ENCODE data around the gene GALNT2.

Gene GALNT2

DNA sequence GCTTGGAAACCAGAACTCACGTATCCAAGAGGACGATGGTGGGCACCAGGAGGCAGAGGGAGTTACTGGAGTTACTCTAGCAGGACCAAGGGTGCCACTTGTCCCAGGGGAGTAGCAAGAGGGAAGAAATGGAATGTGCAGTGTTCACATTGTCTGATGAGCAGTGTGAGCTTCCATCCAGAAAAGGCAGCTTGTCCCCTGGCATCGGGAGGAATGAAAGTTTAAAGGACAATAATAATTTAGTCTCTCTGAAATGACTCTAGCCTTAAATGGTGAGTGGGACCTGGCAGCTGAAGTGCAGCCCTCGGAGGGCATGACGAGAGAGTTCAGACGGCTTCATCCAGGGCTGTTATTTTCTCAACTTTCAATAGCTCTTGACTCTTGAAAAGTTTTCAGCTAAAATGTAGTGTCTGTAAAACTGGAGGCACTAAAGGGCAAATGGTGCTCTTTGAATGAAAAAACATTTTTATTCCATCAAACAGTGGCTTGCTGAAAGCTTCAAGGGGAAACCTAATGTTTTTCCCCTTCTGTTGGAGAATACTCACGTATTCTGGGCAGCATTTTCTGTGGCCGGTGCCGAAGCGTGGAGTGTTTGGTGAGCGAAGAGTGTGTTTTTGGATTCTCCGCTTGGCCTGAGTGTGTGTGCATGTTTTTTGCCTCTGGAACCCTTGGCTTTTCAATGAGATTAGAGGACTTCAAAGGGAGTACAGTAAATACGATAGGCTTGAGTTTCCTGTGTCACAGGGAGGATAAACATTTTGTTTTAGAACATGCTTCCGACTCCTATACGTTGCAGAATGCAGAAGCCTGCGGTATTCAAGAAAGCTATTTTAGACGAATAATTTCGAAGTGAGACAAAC lies 157.3 kb downstream of the GALNT2 start:
- Histone ChIP-seq H3K4me1 (ENCODE audit: control insufficient read depth, insufficient read depth, low read length) (peaks cover 33% of the 10 kb centered on the region), H3K27me3 (replicated peaks; ENCODE audit: control insufficient read depth, insufficient read depth, low read length) (no peaks in the 10 kb centered on the region), H3K9ac (ENCODE audit: low read length) (no peak overlapping the region), H3K4me3 (ENCODE audit: low read length) (no peak overlapping the region), H3K9me3 (ENCODE audit: control insufficient read depth, low read length) (no peaks in the 10 kb centered on the region), H3K36me3 (ENCODE audit: control insufficient read depth, insufficient read depth, low read length, severe bottlenecking) (no peaks in the 10 kb centered on the region)
- DNase-seq (ENCODE audit: low read depth), result no peak

DNA sequence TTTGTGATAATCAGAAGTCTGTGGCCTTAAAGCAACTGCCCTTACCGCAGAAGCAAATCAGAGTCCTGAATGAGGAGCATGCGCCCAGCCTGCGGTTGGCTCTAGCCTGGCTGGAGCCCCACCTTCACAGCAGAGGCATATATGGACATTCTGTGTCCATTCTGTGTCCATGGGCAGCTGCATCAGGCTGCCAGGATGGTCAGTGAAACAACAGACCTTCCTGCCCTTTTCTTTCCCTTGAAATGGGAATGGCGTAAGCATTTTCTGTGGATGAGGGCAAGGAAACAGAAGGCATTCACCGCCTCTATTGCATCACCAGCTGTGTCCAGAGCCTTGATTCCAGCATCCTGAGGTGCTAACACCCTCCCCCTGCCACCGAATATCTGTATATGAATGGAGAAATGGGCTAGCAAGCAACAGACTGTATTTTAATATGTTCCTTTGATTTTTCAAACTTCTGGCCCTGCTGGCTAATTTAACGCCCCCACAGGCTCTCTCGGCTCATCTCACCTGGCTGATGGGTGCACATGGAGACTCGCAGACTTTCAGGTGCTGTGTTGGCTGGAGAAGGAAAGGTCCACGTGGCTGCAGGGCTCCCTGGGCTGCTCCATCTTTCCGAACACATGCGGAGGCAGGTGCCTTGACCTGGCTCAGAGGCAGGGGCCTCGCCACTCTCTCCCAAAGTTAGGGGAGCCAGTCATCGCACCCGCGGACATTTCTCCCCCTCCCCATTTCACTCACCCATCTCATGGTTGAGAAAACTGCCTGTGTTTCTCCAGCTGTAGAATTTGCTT lies 159.2 kb downstream of the GALNT2 start:
- H3K9ac ChIP-seq (ENCODE audit: low read length), result no peak overlapping the region
- H3K4me3 ChIP-seq (ENCODE audit: low read length), result no peak overlapping the region
- no peaks in the 10 kb centered on the region for H3K27me3 ChIP-seq (replicated peaks; ENCODE audit: control insufficient read depth, insufficient read depth, low read length)
- no peaks in the 10 kb centered on the region for H3K9me3 ChIP-seq (ENCODE audit: control insufficient read depth, low read length)
- DNase-seq (ENCODE audit: low read depth), result no peak
- H3K36me3 ChIP-seq (ENCODE audit: control insufficient read depth, insufficient read depth, low read length, severe bottlenecking), result no peaks in the 10 kb centered on the region
- H3K4me1 ChIP-seq (ENCODE audit: control insufficient read depth, insufficient read depth, low read length), result peaks cover 31% of the 10 kb centered on the region

DNA sequence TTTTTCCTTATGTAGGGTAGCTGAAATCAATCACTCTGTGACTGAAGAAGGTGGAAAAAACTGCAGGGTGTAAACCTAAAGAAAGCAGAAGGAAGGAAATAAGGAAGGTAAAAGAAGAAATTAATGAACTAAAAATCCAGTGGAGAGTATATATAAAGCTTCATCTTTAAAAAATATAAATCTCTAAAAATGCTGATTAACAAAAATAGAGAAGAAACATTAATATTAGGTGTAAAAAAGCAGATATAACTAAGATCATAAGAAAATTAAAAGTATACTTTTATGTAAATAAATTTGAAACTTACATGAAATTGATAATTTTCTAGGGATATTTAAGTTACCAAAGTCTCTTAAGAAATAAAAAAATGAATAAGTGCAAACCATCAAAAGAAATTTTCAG lies 159.8 kb downstream of the GALNT2 start:
- Histone ChIP-seq H3K4me1 (ENCODE audit: control insufficient read depth, insufficient read depth, low read length) (peaks cover 37% of the 10 kb centered on the region), H3K9ac (ENCODE audit: low read length) (no peak overlapping the region), H3K36me3 (ENCODE audit: control insufficient read depth, insufficient read depth, low read length, severe bottlenecking) (no peaks in the 10 kb centered on the region), H3K9me3 (ENCODE audit: control insufficient read depth, low read length) (no peaks in the 10 kb centered on the region), H3K4me3 (ENCODE audit: low read length) (no peak overlapping the region), H3K27me3 (replicated peaks; ENCODE audit: control insufficient read depth, insufficient read depth, low read length) (no peaks in the 10 kb centered on the region)
- DNase-seq (ENCODE audit: low read depth), result no peak

DNA sequence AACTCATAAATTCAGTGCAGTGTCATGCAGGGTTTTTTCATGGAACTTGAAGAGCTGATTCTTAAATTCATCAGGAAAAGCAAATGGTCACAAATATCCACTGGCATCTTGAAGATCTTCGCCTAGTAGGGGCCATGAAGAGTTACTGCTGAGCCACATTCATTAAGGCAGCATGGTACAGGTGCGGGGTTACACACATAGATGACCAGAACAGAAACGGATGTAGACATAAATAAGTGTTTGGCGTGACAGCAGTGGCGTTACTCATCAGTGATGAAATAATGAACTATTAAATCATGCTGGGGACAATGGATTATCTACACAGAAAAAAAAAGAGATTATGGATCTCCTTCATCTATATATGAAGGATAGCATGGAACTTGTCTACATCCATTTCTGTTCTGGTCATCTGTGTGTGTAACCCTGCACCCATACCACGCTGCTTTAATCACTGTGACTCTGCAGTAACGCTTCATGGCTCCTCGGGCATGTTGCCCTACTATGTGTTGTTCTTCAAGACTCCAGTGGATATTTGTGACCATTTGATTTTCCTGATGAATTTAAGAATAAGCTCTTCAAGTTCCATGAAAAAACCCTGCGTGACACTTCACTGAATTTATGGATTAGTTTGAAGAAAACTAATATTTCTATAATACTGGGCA lies 161.3 kb downstream of the GALNT2 start:
- no peaks in the 10 kb centered on the region for H3K36me3 ChIP-seq (ENCODE audit: control insufficient read depth, insufficient read depth, low read length, severe bottlenecking)
- no peaks in the 10 kb centered on the region for H3K27me3 ChIP-seq (replicated peaks; ENCODE audit: control insufficient read depth, insufficient read depth, low read length)
- H3K4me3 ChIP-seq (ENCODE audit: low read length), result no peak overlapping the region
- H3K9me3 ChIP-seq (ENCODE audit: control insufficient read depth, low read length), result no peaks in the 10 kb centered on the region
- DNase-seq (ENCODE audit: low read depth), result no peak
- peaks cover 37% of the 10 kb centered on the region for H3K4me1 ChIP-seq (ENCODE audit: control insufficient read depth, insufficient read depth, low read length)
- no peak overlapping the region for H3K9ac ChIP-seq (ENCODE audit: low read length)

DNA sequence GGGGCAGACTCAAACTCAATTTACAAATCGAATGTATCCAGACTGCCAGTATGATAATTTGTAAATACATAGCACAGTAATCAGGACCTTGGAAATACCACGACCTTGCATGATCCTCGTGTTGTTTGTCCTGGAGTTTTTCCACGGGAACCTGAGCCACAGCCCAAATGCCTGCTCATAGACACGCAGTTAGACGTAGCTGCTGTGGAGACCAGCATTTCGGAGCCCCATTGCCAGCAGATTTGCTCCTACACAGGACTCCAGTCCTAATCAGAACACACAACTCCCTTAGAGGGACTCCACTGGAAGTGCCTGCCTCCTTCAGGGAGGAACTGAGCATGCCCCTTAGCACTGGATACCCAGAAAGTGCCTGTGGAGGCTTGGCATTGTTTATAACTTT lies 163.2 kb downstream of the GALNT2 start:
- no peak for DNase-seq (ENCODE audit: low read depth)
- Histone ChIP-seq H3K36me3 (ENCODE audit: control insufficient read depth, insufficient read depth, low read length, severe bottlenecking) (no peaks in the 10 kb centered on the region), H3K9ac (ENCODE audit: low read length) (no peak overlapping the region), H3K4me3 (ENCODE audit: low read length) (no peak overlapping the region), H3K4me1 (ENCODE audit: control insufficient read depth, insufficient read depth, low read length) (peaks cover 37% of the 10 kb centered on the region), H3K27me3 (replicated peaks; ENCODE audit: control insufficient read depth, insufficient read depth, low read length) (no peaks in the 10 kb centered on the region), H3K9me3 (ENCODE audit: control insufficient read depth, low read length) (no peaks in the 10 kb centered on the region)

DNA sequence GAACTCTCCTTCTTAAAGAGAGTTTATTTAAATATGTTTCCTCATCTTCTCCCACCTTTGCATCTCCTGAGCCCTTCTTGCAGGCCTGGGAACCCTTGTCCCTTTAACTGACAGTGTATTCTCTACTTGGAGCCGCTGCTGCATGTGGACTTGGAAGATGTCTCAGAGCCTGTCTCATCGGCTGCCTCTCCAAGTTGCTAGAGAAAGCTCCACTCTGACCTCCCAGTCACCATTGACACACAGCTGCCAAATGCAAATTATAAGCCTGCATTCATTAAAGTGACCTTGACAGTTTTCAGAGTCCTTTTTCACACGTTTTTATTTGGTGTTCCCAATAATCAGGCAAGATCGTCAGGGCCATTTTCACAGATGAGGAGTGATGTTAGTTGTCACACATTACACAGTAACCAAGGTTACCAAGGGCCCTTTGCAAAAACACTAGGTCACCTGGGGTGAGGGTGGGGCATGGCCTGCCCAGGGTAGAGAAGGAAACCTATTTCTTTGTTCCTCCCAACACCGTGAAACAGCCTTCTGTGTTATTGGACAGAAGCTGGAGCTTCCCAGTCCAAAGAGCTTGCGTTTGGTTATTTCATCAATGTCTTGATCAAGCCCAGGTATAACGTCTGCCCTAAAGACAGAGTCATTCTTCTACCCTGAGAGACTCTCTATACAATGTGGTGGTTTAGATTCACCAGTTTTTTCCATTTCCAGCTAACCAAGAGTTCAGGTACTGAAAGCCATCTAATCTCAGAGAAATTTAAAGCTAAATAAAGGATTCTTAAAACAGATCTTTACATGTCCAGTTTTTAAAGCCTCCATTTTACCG lies 164.1 kb downstream of the GALNT2 start:
- H3K36me3 ChIP-seq (ENCODE audit: control insufficient read depth, insufficient read depth, low read length, severe bottlenecking), result peaks cover 5% of the 10 kb centered on the region
- no peaks in the 10 kb centered on the region for H3K9me3 ChIP-seq (ENCODE audit: control insufficient read depth, low read length)
- no peaks in the 10 kb centered on the region for H3K27me3 ChIP-seq (replicated peaks; ENCODE audit: control insufficient read depth, insufficient read depth, low read length)
- H3K4me1 ChIP-seq (ENCODE audit: control insufficient read depth, insufficient read depth, low read length), result peaks cover 32% of the 10 kb centered on the region
- H3K4me3 ChIP-seq (ENCODE audit: low read length), result peak overlapping the region; percentile 74
- H3K9ac ChIP-seq (ENCODE audit: low read length), result peak overlapping the region; percentile 83
- DNase-seq (ENCODE audit: low read depth), result no peak

DNA sequence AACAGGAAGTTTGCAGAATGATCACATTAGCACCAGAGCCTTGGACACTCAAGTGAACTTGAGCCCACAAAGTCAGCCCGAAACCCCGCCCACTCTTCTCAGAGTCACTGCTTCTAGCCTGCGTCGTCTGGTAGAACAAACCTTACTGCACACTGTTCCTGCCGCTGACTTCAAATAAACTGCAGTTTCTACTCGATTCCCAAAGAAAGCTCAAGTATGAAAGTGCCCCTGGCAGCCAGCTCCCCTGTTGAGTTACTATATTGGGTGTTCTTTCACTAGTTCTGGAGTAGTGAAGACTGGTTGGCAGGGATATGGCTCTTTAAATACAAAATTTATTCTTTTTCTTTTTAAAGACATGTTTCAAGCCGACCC lies 164.7 kb downstream of the GALNT2 start:
- H3K27me3 ChIP-seq (replicated peaks; ENCODE audit: control insufficient read depth, insufficient read depth, low read length), result no peaks in the 10 kb centered on the region
- no peaks in the 10 kb centered on the region for H3K9me3 ChIP-seq (ENCODE audit: control insufficient read depth, low read length)
- peak overlapping the region; percentile 74 for H3K4me3 ChIP-seq (ENCODE audit: low read length)
- H3K9ac ChIP-seq (ENCODE audit: low read length), result peak overlapping the region; percentile 83
- H3K4me1 ChIP-seq (ENCODE audit: control insufficient read depth, insufficient read depth, low read length), result peaks cover 36% of the 10 kb centered on the region
- H3K36me3 ChIP-seq (ENCODE audit: control insufficient read depth, insufficient read depth, low read length, severe bottlenecking), result peaks cover 11% of the 10 kb centered on the region
- DNase-seq (ENCODE audit: low read depth), result peak; percentile 64

DNA sequence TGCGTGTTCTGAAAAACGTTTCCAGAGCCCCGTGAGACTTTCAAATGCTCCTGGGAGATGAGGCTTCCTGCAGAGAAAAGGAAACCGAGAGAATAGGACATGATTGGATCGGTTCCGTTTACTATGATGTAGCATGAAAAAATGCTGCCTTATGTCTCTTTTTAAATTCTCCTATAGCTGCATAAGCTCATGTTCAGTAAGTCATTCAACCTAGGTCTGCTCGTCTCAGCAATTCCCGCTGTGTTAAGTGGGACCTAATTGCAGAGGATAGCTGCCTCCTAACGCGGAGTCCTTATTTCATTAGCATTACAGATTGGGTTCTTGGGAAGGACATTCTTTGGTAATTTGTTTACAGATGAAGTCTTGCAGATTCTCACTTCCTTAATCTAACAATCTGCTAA lies 165.3 kb downstream of the GALNT2 start:
- peak overlapping the region; percentile 74 for H3K4me3 ChIP-seq (ENCODE audit: low read length)
- H3K4me1 ChIP-seq (ENCODE audit: control insufficient read depth, insufficient read depth, low read length), result peaks cover 42% of the 10 kb centered on the region
- peaks cover 14% of the 10 kb centered on the region for H3K36me3 ChIP-seq (ENCODE audit: control insufficient read depth, insufficient read depth, low read length, severe bottlenecking)
- DNase-seq (ENCODE audit: low read depth), result peak; percentile 25
- peak overlapping the region; percentile 83 for H3K9ac ChIP-seq (ENCODE audit: low read length)
- no peaks in the 10 kb centered on the region for H3K27me3 ChIP-seq (replicated peaks; ENCODE audit: control insufficient read depth, insufficient read depth, low read length)
- no peaks in the 10 kb centered on the region for H3K9me3 ChIP-seq (ENCODE audit: control insufficient read depth, low read length)

DNA sequence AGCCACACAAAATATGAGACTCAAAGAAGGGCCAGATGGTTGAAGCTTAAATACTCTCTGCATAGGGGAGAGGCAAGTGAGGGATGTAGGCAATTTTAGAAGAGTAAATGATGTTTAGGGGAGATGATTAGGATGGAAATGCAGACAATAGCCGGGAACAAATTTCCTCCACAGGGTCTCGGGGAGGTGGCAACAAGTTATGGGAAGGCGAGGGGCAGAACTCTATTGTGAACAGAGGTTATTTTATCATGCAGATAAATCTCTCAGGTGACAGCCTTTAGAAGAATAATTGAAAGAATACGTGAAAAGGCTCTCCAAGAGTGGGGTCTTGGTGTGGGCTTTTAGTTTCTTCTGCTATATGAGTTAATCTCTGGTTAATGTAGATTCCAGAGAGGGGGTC lies 166.7 kb downstream of the GALNT2 start:
- H3K9me3 ChIP-seq (ENCODE audit: control insufficient read depth, low read length), result no peaks in the 10 kb centered on the region
- H3K4me1 ChIP-seq (ENCODE audit: control insufficient read depth, insufficient read depth, low read length), result peaks cover 46% of the 10 kb centered on the region
- H3K36me3 ChIP-seq (ENCODE audit: control insufficient read depth, insufficient read depth, low read length, severe bottlenecking), result peaks cover 26% of the 10 kb centered on the region
- H3K9ac ChIP-seq (ENCODE audit: low read length), result no peak overlapping the region
- H3K4me3 ChIP-seq (ENCODE audit: low read length), result no peak overlapping the region
- no peak for DNase-seq (ENCODE audit: low read depth)
- no peaks in the 10 kb centered on the region for H3K27me3 ChIP-seq (replicated peaks; ENCODE audit: control insufficient read depth, insufficient read depth, low read length)

DNA sequence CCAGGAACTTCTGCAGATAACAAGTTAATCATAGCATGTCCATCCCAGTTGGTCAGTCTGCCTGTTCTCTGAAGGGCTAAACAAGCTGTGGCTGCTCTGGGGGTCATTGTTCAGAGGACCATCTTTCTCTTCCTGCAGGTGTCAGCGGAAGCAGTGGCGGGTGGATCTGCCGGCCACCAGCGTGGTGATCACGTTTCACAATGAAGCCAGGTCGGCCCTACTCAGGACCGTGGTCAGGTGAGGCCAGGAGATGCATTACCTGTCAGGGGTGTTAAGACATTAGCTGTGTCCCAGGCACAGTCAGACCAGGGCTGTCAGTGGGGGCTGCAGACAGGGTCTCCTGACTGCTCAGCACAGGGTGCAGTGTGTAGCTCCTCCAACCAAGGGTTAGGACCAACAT lies 168.8 kb downstream of the GALNT2 start:
- no peak overlapping the region for H3K9ac ChIP-seq (ENCODE audit: low read length)
- H3K36me3 ChIP-seq (ENCODE audit: control insufficient read depth, insufficient read depth, low read length, severe bottlenecking), result peaks cover 44% of the 10 kb centered on the region
- H3K4me1 ChIP-seq (ENCODE audit: control insufficient read depth, insufficient read depth, low read length), result peaks cover 37% of the 10 kb centered on the region
- H3K9me3 ChIP-seq (ENCODE audit: control insufficient read depth, low read length), result no peaks in the 10 kb centered on the region
- H3K4me3 ChIP-seq (ENCODE audit: low read length), result no peak overlapping the region
- H3K27me3 ChIP-seq (replicated peaks; ENCODE audit: control insufficient read depth, insufficient read depth, low read length), result no peaks in the 10 kb centered on the region
- DNase-seq (ENCODE audit: low read depth), result no peak
